ENCODE measurements around the gene TOB2.
"Not testable (repeated sequence)": the region's sequence is repeated elsewhere in the genome, so short reads cannot be mapped to it uniquely, and the experiment has no call there.

The TOB2 gene

DNA sequence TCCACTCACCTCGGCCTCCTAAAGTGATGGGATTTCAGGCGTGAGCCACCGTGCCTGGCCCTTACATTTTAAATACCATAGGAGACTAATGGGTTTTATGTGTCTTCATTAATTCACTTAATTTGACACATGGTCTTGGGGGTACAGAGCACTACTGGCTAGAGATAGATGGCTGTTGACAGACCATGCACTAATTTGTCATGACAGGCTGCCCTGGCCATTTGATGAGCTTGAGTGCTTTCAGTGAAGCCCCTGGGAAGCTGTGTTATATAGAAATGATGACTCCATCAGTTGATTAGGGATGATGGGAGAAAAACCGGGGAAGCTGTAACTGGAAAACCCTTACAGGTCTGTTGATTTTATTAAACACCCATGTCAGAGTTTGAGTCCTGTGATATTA lies 15.3 kb upstream of the TOB2 start:
- H3K4me3 ChIP-seq (replicated peaks; ENCODE audit: insufficient read depth, low read length), result no peak overlapping the region
- no peak for DNase-seq (ENCODE audit: low read depth in 1 of 2, low spot score in 1 of 2)
- TF ChIP-seq POLR2AphosphoS5 (IDR thresholded peaks at IDR 0.05; ENCODE audit: low read depth), result no peak
- no peak for TF ChIP-seq SPI1 (IDR thresholded peaks at IDR 0.05; ENCODE audit: borderline replicate concordance, low read depth)
- TF ChIP-seq, protein P1, sequence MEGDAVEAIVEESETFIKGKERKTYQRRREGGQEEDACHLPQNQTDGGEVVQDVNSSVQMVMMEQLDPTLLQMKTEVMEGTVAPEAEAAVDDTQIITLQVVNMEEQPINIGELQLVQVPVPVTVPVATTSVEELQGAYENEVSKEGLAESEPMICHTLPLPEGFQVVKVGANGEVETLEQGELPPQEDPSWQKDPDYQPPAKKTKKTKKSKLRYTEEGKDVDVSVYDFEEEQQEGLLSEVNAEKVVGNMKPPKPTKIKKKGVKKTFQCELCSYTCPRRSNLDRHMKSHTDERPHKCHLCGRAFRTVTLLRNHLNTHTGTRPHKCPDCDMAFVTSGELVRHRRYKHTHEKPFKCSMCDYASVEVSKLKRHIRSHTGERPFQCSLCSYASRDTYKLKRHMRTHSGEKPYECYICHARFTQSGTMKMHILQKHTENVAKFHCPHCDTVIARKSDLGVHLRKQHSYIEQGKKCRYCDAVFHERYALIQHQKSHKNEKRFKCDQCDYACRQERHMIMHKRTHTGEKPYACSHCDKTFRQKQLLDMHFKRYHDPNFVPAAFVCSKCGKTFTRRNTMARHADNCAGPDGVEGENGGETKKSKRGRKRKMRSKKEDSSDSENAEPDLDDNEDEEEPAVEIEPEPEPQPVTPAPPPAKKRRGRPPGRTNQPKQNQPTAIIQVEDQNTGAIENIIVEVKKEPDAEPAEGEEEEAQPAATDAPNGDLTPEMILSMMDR (IDR thresholded peaks at IDR 0.05; ENCODE audit: insufficient read depth, low read length), result no peak
- TF ChIP-seq, protein P2, sequence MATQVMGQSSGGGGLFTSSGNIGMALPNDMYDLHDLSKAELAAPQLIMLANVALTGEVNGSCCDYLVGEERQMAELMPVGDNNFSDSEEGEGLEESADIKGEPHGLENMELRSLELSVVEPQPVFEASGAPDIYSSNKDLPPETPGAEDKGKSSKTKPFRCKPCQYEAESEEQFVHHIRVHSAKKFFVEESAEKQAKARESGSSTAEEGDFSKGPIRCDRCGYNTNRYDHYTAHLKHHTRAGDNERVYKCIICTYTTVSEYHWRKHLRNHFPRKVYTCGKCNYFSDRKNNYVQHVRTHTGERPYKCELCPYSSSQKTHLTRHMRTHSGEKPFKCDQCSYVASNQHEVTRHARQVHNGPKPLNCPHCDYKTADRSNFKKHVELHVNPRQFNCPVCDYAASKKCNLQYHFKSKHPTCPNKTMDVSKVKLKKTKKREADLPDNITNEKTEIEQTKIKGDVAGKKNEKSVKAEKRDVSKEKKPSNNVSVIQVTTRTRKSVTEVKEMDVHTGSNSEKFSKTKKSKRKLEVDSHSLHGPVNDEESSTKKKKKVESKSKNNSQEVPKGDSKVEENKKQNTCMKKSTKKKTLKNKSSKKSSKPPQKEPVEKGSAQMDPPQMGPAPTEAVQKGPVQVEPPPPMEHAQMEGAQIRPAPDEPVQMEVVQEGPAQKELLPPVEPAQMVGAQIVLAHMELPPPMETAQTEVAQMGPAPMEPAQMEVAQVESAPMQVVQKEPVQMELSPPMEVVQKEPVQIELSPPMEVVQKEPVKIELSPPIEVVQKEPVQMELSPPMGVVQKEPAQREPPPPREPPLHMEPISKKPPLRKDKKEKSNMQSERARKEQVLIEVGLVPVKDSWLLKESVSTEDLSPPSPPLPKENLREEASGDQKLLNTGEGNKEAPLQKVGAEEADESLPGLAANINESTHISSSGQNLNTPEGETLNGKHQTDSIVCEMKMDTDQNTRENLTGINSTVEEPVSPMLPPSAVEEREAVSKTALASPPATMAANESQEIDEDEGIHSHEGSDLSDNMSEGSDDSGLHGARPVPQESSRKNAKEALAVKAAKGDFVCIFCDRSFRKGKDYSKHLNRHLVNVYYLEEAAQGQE (IDR thresholded peaks at IDR 0.05; ENCODE audit: insufficient replicate concordance, low read depth), result no peak
- no peak for TF ChIP-seq GABPA (IDR thresholded peaks at IDR 0.05; ENCODE audit: low read depth)
- H3K27ac ChIP-seq (replicated peaks), result no peak overlapping the region
- no peaks in the 10 kb centered on the region for H3K27me3 ChIP-seq (ENCODE audit: insufficient read depth, poor library complexity, severe bottlenecking)

DNA sequence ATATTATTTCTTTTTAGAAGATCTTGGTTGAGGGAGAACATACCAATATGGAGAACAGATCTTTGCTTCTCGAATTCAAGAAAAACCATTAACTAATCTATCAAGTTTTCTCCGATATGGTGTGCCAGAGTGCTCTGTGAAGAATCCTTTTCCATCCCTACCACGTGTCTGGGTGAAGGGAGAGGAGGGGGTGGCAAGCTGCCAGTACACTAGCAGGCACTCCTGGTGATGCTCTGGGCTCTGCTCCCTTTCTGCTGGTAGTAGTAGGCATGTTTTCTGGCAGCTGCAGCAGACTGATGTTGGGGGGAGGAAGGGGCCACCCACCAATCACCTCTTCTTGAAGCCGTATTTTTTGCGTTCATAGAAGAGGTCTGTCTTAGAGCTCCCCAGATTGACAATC lies 13.5 kb upstream of the TOB2 start:
- H3K4me3 ChIP-seq (replicated peaks; ENCODE audit: insufficient read depth, low read length); H3K27me3 ChIP-seq (ENCODE audit: insufficient read depth, poor library complexity, severe bottlenecking); DNase-seq (ENCODE audit: low read depth in 1 of 2, low spot score in 1 of 2); H3K27ac ChIP-seq (replicated peaks): not testable (repeated sequence)

DNA sequence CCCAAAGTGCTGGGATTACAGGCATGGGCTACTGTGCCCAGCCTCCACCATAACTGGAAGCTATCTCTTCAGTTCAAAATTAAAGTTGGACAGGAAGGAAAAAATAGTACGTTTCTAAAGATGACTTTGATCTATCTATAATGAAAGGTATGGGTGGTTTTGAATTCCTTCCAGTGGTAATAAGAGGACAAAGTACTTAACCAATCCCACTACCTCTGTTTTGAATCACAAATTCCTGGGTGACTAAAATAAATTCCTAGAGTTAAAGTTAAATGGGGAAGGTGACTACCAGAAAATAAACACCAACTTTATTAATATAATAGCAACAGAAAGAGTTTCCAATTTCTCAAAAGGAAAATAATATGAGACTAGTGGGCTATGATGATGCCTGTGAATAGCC lies 12.8 kb upstream of the TOB2 start:
- H3K4me3 ChIP-seq (replicated peaks; ENCODE audit: insufficient read depth, low read length), result no peak overlapping the region
- no peak for DNase-seq (ENCODE audit: low read depth in 1 of 2, low spot score in 1 of 2)
- TF ChIP-seq, protein P2 (IDR thresholded peaks at IDR 0.05; ENCODE audit: insufficient replicate concordance, low read depth), result no peak
- TF ChIP-seq POLR2AphosphoS5 (IDR thresholded peaks at IDR 0.05; ENCODE audit: low read depth) (no peak), GABPA (IDR thresholded peaks at IDR 0.05; ENCODE audit: low read depth) (no peak), SPI1 (IDR thresholded peaks at IDR 0.05; ENCODE audit: borderline replicate concordance, low read depth) (no peak)
- TF ChIP-seq, protein P1 (IDR thresholded peaks at IDR 0.05; ENCODE audit: insufficient read depth, low read length), result no peak
- H3K27ac ChIP-seq (replicated peaks), result no peak overlapping the region
- H3K27me3 ChIP-seq (ENCODE audit: insufficient read depth, poor library complexity, severe bottlenecking), result no peaks in the 10 kb centered on the region

DNA sequence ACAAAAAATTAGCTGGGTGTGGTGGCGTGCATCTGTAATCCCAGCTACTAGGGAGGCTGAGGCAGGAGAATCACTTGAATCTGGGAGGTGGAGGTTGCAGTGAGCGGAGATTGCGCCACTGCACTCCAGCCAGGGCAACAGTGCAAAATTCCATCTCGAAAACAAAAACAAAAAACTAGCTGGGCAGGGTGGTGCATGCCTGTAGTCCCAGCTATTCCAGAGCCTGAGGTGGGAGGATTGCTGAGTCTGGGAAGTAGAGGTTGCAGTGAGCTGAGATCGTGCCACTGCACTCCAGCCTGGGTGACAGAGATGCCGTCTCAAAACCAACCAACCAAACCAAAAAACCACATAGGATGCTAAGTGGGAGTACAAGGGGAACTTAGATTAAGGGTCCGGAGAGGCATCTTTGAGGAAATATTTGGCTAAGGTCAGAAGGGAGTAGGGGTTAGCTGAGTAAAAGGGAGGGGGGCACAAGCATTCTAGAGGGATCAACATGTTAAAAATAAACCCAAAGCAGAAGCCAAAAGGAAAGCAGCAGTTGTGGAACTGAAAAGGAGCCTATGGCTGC lies 11.6 kb upstream of the TOB2 start:
- Histone ChIP-seq H3K27me3 (ENCODE audit: insufficient read depth, poor library complexity, severe bottlenecking) (no peaks in the 10 kb centered on the region), H3K4me3 (replicated peaks; ENCODE audit: insufficient read depth, low read length) (no peak overlapping the region), H3K27ac (replicated peaks) (no peak overlapping the region)
- peak in 1 of 2 experiments; percentile 20 for DNase-seq (ENCODE audit: low read depth in 1 of 2, low spot score in 1 of 2)
- TF ChIP-seq GABPA (IDR thresholded peaks at IDR 0.05; ENCODE audit: low read depth), result no peak
- TF ChIP-seq, protein P2 (IDR thresholded peaks at IDR 0.05; ENCODE audit: insufficient replicate concordance, low read depth), result no peak
- TF ChIP-seq SPI1 (IDR thresholded peaks at IDR 0.05; ENCODE audit: borderline replicate concordance, low read depth), result no peak
